ENCODE measurements around the gene QSOX1. TPM values are rescaled to one million over a fixed set of nuclear protein-coding genes. Genes with fewer than 3 reads are reported as not detected.

QSOX1 gene
- polyA plus RNA-seq, 1 donor from 2014 or later, result 10.4 TPM

- H3K27me3 Mint-ChIP-seq, result peaks cover 71% of the 10 kb centered on the region
- H3K9me3 Mint-ChIP-seq, result peaks cover 0 to 5% (median 0%) of the 10 kb centered on the region in 3 donors
- H3K4me1 Mint-ChIP-seq, result peaks cover 12 to 20% (median 20%) of the 10 kb centered on the region in 3 donors
- H3K27ac Mint-ChIP-seq, result peak overlapping the region; percentile 82 to 92 (median 91)
- no peaks in the 10 kb centered on the region for H3K36me3 Mint-ChIP-seq
- H3K4me3 Mint-ChIP-seq, result peak overlapping the region in 3 of 4 donors; percentile 43 to 81 (median 55)
Measured at GRCh38 chr1:180233191-180234011, 78.7 kb downstream of the QSOX1 start.

DNA sequence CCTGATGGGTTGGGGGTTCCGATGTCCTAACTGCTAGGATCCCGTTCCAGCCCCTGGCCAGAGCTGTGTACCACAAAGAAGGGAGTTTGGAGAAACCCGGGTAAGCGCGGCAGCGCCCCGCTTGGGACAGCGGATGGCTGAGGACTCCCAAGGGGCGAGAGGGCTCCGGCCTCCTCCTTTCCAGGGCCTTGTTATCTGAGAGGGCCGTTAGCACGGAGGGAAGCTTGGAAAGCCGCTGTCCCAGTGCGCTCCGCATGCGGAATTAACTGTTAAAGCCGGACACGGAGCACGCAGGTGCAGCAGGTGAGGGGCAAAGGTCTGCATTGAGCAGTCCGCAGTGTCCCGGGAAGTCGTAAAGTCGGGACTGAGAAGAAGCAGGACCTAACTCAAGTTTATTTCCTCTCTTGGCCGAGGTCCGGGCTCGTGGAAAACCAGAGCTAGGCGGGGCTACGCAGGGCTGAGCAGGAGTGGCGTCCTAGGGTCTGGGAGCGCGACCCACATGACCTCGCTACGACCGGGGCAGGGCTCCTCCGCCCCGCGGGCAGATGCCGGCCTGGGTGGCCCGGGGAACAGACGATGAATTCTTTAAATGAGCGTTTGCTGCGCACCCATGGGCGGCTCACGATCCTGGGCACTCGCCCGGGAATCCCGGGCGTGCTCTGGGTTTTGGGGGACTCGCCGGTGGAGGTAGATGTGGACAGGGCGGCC lies 79.9 kb downstream of the QSOX1 start:
- H3K4me3 Mint-ChIP-seq, result peak overlapping the region in 3 of 4 donors; percentile 68 to 90 (median 77)
- peaks cover 12 to 18% (median 17%) of the 10 kb centered on the region in 3 donors for H3K4me1 Mint-ChIP-seq
- peaks cover 68% of the 10 kb centered on the region for H3K27me3 Mint-ChIP-seq
- H3K27ac Mint-ChIP-seq, result peak overlapping the region in 2 of 3 donors; percentile 82 to 92
- no peaks in the 10 kb centered on the region for H3K36me3 Mint-ChIP-seq
- H3K9me3 Mint-ChIP-seq, result peaks cover 0 to 5% (median 0%) of the 10 kb centered on the region in 3 donors

DNA sequence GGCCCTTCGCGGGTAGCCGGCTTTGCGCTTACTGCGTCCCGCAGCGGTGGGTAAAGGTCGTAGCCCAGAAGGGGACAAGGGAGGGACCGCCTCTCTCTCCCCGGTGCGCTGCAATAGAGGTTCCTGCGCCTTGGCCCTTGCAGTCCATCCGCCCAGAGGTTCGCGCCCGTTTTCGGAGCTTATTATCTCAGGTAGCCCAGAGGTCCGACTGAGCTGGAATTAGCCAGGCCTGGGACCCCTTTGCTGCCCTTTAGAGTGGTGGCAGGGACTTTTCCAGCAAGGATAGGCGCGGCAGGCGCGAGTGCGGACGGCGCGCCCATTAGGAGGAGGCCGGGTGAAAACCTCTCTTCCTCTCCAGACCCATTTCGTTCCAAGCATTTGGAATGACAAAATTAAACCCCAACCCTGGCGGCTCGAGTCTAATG lies 80.4 kb downstream of the QSOX1 start:
- peak overlapping the region; percentile 53 to 92 (median 77) for H3K27ac Mint-ChIP-seq
- H3K36me3 Mint-ChIP-seq, result no peaks in the 10 kb centered on the region
- peaks cover 12 to 18% (median 17%) of the 10 kb centered on the region in 3 donors for H3K4me1 Mint-ChIP-seq
- peak overlapping the region in 3 of 4 donors; percentile 9 to 68 (median 23) for H3K4me3 Mint-ChIP-seq
- H3K27me3 Mint-ChIP-seq, result peaks cover 72% of the 10 kb centered on the region
- peaks cover 0 to 5% (median 0%) of the 10 kb centered on the region in 3 donors for H3K9me3 Mint-ChIP-seq

GRCh38 chr1:180235502-180236239 lies 81.0 kb downstream of the QSOX1 start:
- Mint-ChIP-seq H3K4me1 (peaks cover 12 to 18% (median 17%) of the 10 kb centered on the region in 3 donors), H3K9me3 (peaks cover 0 to 5% (median 0%) of the 10 kb centered on the region in 3 donors), H3K36me3 (no peaks in the 10 kb centered on the region), H3K4me3 (peak overlapping the region in 3 of 4 donors; percentile 2 to 87 (median 74)), H3K27me3 (peaks cover 73% of the 10 kb centered on the region), H3K27ac (peak overlapping the region; percentile 5 to 77 (median 46))

DNA sequence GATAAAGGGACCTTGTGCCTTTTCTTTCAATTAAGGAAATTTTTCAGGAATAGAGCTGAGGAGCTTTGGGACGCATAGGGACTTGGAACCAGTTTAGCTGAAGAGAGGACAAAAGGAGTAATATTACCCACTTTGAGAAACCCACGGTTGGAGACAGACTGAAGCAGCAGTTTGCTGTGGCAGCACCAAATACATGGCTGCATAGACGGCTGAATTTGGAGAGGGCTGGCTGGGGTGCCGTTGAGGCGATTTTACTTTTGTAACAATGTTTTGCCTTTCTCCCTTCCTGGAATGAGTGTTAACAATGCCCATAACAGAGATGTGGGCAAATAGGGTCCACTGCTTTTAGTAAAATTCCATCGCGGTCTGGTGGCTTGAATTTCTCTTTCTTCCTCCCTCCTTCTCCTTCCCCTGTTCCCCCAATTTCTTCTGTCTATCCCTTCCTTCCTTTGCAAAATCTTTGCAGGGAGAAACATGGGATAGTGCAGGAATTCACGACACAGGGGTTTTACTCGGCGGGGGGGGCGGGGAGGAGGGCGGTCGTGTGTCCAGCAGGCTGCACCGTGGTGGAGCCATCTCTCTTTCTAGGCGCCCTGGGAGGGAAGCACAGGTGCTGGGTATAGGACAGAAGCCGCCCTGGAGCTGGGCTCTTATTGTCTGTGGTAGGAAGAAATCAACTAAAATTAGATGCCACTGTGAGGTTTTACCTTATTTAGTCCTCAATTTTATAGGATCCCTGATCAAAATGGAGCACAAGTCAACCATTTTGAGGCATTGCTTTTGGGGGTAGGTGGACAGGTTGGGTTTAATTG lies 82.2 kb downstream of the QSOX1 start:
- Mint-ChIP-seq H3K36me3 (no peaks in the 10 kb centered on the region), H3K27ac (peak overlapping the region in 2 of 3 donors; percentile 26 to 77), H3K9me3 (peaks cover 0 to 5% (median 0%) of the 10 kb centered on the region in 3 donors), H3K27me3 (peaks cover 77% of the 10 kb centered on the region), H3K4me3 (peak overlapping the region in 1 of 4 donors; percentile 2), H3K4me1 (peaks cover 8 to 14% (median 13%) of the 10 kb centered on the region in 3 donors)

- Mint-ChIP-seq H3K27me3 (peaks cover 72% of the 10 kb centered on the region), H3K4me1 (peaks cover 6 to 12% (median 8%) of the 10 kb centered on the region in 3 donors), H3K9me3 (peaks cover 0 to 3% (median 0%) of the 10 kb centered on the region in 3 donors), H3K27ac (peak overlapping the region in 1 of 3 donors; percentile 26), H3K4me3 (no peak overlapping the region), H3K36me3 (no peaks in the 10 kb centered on the region)
Measured at GRCh38 chr1:180237869-180238476, 83.3 kb downstream of the QSOX1 start.

GRCh38 chr1:180238675-180239074 lies 84.0 kb downstream of the QSOX1 start:
- Mint-ChIP-seq H3K4me1 (peaks cover 6 to 12% (median 8%) of the 10 kb centered on the region in 3 donors), H3K27ac (no peak overlapping the region), H3K9me3 (peaks cover 0 to 2% (median 0%) of the 10 kb centered on the region in 3 donors), H3K4me3 (no peak overlapping the region), H3K36me3 (no peaks in the 10 kb centered on the region), H3K27me3 (peaks cover 66% of the 10 kb centered on the region)

DNA sequence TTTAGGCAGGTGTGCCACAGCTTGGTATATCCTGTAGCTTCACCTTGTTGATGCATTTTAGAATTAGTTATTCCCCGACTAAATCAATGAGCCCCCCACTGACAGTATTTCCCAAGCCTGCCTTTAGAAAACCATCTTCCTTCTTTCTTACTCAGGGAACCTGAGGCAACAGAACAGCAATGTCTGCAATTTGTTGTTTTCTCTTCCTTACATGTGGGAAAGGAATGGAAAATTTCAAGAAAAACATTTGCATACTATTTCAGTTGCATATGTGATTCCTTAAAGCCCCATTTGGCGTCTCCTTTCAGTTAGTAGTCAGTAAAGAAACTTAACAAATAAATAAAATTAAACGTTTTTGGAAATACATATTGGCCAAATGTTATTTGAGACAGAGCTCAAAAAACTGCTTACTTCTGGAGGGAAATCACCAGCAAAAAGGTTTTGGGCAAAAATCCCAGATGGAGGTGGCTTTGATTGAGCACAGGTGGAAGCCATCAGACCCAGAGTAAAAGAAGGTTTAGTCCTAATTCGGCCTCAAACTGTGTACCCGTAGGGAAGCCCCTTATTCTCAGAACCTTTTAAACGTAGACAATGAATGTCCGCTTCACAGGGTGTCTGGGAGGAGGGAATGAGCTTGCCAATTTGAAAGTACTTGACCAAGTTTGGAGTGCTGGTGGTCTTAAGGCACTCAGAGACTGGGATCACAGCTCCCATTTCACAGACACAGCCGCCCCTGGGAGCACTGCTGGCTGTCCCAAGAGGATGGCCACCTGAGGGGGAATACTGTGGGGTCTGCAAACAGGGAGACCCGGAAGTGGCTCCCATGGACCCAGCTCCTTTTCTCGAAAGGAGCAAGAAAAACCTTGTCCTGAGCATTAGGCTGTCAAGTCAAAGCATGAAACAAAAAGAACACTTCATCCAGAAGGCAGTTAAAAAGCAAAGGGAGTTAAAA lies 84.8 kb downstream of the QSOX1 start:
- Mint-ChIP-seq H3K4me1 (peaks cover 3 to 6% (median 5%) of the 10 kb centered on the region in 3 donors), H3K9me3 (no peaks in the 10 kb centered on the region), H3K27ac (no peak overlapping the region), H3K36me3 (no peaks in the 10 kb centered on the region), H3K4me3 (peak overlapping the region in 1 of 4 donors; percentile 19), H3K27me3 (peaks cover 63% of the 10 kb centered on the region)

DNA sequence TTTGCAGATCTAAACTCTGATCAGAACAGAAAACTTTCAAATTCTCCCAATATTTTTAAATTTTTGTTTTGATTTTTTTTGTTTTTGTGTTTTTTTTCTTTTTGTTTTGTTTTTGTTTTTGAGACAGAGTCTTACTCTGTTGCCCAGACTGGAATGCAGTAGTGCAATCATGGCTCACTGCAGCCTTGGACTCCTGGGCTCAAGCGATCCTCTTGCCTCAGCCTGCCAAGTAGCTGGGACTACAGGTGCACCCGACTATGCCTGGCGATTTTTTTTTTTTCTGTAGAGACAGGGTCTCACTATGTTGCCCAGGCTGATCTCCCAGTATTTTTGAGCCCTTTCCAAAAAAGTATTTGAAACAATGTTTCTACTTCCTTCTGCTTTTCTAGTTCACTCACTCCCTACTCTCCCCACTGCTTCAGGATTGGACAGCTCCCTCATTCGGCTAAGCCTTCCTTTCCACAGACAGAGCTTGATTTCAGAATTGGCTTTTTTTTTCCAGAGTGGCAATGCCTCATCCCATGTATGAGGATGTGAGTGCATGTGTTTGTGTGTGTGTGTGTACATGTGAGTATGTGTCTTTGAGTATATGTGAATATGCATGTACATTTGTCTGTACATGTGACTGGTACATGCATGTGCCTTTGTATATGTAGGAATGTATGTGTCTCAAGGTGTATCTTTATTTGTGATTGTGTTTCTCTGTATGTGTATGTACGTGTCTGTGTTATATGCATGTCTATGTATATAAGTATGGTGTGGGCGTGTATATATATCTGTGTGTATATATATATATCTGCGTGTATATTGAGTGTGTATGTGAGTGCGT lies 87.3 kb downstream of the QSOX1 start:
- H3K27me3 Mint-ChIP-seq, result peaks cover 46% of the 10 kb centered on the region
- H3K9me3 Mint-ChIP-seq, result no peaks in the 10 kb centered on the region
- no peaks in the 10 kb centered on the region for H3K36me3 Mint-ChIP-seq
- no peak overlapping the region for H3K4me3 Mint-ChIP-seq
- H3K27ac Mint-ChIP-seq, result no peak overlapping the region
- H3K4me1 Mint-ChIP-seq, result no peaks in the 10 kb centered on the region

GRCh38 chr1:180243517-180244221 lies 89.0 kb downstream of the QSOX1 start:
- H3K36me3 Mint-ChIP-seq, result no peaks in the 10 kb centered on the region
- H3K4me1 Mint-ChIP-seq, result no peaks in the 10 kb centered on the region
- no peak overlapping the region for H3K4me3 Mint-ChIP-seq
- H3K27ac Mint-ChIP-seq, result no peak overlapping the region
- peaks cover 36% of the 10 kb centered on the region for H3K27me3 Mint-ChIP-seq
- no peaks in the 10 kb centered on the region for H3K9me3 Mint-ChIP-seq

GRCh38 chr1:180244840-180245239 lies 90.2 kb downstream of the QSOX1 start:
- no peak overlapping the region for H3K27ac Mint-ChIP-seq
- H3K36me3 Mint-ChIP-seq, result no peaks in the 10 kb centered on the region
- no peaks in the 10 kb centered on the region for H3K9me3 Mint-ChIP-seq
- no peak overlapping the region for H3K4me3 Mint-ChIP-seq
- no peaks in the 10 kb centered on the region for H3K4me1 Mint-ChIP-seq
- H3K27me3 Mint-ChIP-seq, result peaks cover 34% of the 10 kb centered on the region

DNA sequence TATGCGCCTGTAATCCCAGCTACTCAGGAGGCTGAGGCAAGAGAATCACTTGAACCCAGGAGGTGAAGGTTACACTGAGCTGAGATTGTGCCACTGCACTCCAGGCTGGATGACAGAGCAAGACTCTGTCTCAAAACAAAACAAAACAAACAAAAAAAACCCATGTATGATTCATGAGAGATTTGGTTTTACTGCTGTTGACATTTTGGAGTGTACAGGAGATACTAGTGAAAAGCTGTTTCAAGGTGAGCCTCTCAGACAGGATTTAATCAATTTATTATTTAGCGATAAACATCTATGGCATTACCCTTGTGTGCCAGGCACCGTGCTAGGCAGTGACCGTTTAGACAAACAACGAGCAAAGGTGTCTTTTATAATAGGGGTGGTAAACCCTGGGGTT lies 91.9 kb downstream of the QSOX1 start:
- no peak overlapping the region for H3K27ac Mint-ChIP-seq
- peaks cover 30% of the 10 kb centered on the region for H3K27me3 Mint-ChIP-seq
- no peaks in the 10 kb centered on the region for H3K4me1 Mint-ChIP-seq
- no peaks in the 10 kb centered on the region for H3K36me3 Mint-ChIP-seq
- H3K4me3 Mint-ChIP-seq, result no peak overlapping the region
- H3K9me3 Mint-ChIP-seq, result no peaks in the 10 kb centered on the region
